HT-29 (cell line): ENCODE results near the gene ZFR. TPM values are rescaled to one million over a fixed set of nuclear protein-coding genes. Genes with fewer than 3 reads are reported as not detected.
"Not testable (repeated sequence)": the region's sequence is repeated elsewhere in the genome, so short reads cannot be mapped to it uniquely, and the experiment has no call there.

Experiments used
- DNase-seq: peaks from one replicate; pipeline ENCODE4 v3.0.0-alpha.2; 2015; ENCODE audit warnings: low spot score
- total RNA-seq: library from RNA; depleted of rRNA; stranded (reverse); fragments of >200 nt; shearing (Covaris generic); gene quantifications from 2 replicates; pipeline ENCODE4 v1.2.3, GENCODE V29; 2014

Gene ZFR
- total RNA-seq, 1 experiment from 2014 or later: 74.6 TPM

- DNase-seq: no peak
Observed at GRCh38 chr5:32323741-32324140, 120.8 kb downstream of the ZFR start.

- no peak for DNase-seq
Observed at GRCh38 chr5:32322882-32323281, 121.7 kb downstream of the ZFR start.

- DNase-seq: not testable (repeated sequence)
Observed at GRCh38 chr5:32321787-32322186, 122.8 kb downstream of the ZFR start.

GRCh38 chr5:32320576-32320975 lies 124.0 kb downstream of the ZFR start:
- no peak for DNase-seq

GRCh38 chr5:32319926-32320543 lies 124.5 kb downstream of the ZFR start:
- DNase-seq: no peak

GRCh38 chr5:32319392-32319791 lies 125.1 kb downstream of the ZFR start:
- DNase-seq: no peak

GRCh38 chr5:32317041-32317440 lies 127.5 kb downstream of the ZFR start:
- DNase-seq: no peak

GRCh38 chr5:32315221-32316014 lies 129.1 kb downstream of the ZFR start:
- no peak for DNase-seq

- DNase-seq: no peak
Observed at GRCh38 chr5:32314658-32315057, 129.9 kb downstream of the ZFR start.

GRCh38 chr5:32314152-32314488 lies 130.4 kb downstream of the ZFR start:
- DNase-seq: not testable (repeated sequence)

GRCh38 chr5:32312595-32313332 lies 131.8 kb downstream of the ZFR start, which contains the start of gene MTMR12:
MTMR12 (minus strand) TSS chr5:32312939; CDS start chr5:32312838, 101 bp downstream.
- DNase-seq: peak; percentile 100

- DNase-seq: peak; percentile 72
Observed at GRCh38 chr5:32312197-32312594, 132.3 kb downstream of the ZFR start.

- peak; percentile 18 for DNase-seq
Observed at GRCh38 chr5:32311404-32312196, 132.9 kb downstream of the ZFR start.

GRCh38 chr5:32309761-32310160 lies 134.8 kb downstream of the ZFR start:
- no peak for DNase-seq

GRCh38 chr5:32308946-32309345 lies 135.6 kb downstream of the ZFR start:
- DNase-seq: no peak

GRCh38 chr5:32307769-32308194 lies 136.8 kb downstream of the ZFR start:
- DNase-seq: no peak

- no peak for DNase-seq
Observed at GRCh38 chr5:32304622-32305021, 139.9 kb downstream of the ZFR start.
